ENCODE measurements around the gene DNAAF3. TPM values are rescaled to one million over a fixed set of nuclear protein-coding genes. Genes with fewer than 3 reads are reported as not detected.

The DNAAF3 gene
- total RNA-seq, 4 donors from 2014 or later: 3.3 to 9.1 (median 5.5) TPM

GRCh38 chr19:55146705-55147273 lies 19.6 kb downstream of the DNAAF3 start:
- no peak for TF ChIP-seq POLR2A (IDR thresholded peaks at IDR 0.05)
- TF ChIP-seq, protein P1, sequence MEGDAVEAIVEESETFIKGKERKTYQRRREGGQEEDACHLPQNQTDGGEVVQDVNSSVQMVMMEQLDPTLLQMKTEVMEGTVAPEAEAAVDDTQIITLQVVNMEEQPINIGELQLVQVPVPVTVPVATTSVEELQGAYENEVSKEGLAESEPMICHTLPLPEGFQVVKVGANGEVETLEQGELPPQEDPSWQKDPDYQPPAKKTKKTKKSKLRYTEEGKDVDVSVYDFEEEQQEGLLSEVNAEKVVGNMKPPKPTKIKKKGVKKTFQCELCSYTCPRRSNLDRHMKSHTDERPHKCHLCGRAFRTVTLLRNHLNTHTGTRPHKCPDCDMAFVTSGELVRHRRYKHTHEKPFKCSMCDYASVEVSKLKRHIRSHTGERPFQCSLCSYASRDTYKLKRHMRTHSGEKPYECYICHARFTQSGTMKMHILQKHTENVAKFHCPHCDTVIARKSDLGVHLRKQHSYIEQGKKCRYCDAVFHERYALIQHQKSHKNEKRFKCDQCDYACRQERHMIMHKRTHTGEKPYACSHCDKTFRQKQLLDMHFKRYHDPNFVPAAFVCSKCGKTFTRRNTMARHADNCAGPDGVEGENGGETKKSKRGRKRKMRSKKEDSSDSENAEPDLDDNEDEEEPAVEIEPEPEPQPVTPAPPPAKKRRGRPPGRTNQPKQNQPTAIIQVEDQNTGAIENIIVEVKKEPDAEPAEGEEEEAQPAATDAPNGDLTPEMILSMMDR (IDR thresholded peaks at IDR 0.05): no peak
- DNase-seq: no peak
- H3K36me3 ChIP-seq: no peaks in the 10 kb centered on the region
- WGBS, 2 donors: 0 to 3% methylated on average over 9 to 10 of the region's 27 CpGs
- peaks cover 0 to 7% of the 10 kb centered on the region in 2 donors for H3K4me1 ChIP-seq
- intact Hi-C loops (cut with DNase I): loop anchor here (10.0 kb wide), 1 partner anchor 478 kb away; the partner anchor contains the start of gene ZNF784
- peaks cover 25% of the 10 kb centered on the region for H3K27me3 ChIP-seq
- H3K27ac ChIP-seq: no peak overlapping the region
- no peaks in the 10 kb centered on the region for H3K9me3 ChIP-seq
- no peak overlapping the region for H3K4me3 ChIP-seq (replicated peaks in 1 of 3)

DNA sequence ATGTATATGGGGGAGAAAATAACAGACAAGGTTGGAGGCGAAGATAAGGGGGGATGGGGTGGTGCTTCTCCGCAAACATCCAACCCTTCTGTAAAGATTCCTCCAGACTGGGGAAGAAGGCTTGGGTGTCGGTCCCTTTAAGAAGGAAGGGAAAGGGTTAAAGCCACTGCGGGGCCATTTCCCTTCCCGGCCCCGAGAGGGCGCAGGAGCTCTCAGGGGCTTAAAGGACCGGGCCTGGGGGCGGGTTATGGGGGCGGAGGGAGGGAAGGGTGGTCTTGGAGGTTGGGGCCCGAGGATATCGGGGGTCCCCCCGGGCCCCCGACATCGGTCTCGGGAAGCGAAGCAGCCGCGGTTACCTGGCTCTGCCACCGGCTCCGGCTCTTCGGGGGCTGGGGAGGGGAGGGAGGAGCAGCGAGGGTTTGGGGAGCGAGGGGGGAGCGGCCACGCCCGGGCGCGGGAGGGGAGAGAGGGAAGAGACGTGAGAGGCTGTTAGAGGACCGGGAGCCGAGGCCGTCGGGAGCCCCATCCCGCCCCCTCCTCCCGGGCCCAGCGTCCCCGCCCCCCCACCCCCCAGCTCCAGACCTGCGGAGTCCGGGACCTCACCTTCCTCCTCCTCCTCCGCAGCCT lies 20.2 kb downstream of the DNAAF3 start:
- Histone ChIP-seq H3K4me3 (replicated peaks in 1 of 3) (no peak overlapping the region), H3K27me3 (peaks cover 28% of the 10 kb centered on the region), H3K36me3 (no peaks in the 10 kb centered on the region), H3K9me3 (no peaks in the 10 kb centered on the region), H3K4me1 (peaks cover 0 to 7% of the 10 kb centered on the region in 2 donors), H3K27ac (no peak overlapping the region)
- WGBS, 2 donors: 7 to 8% methylated on average over 11 to 16 of the region's 41 CpGs
- TF ChIP-seq, protein P1 (IDR thresholded peaks at IDR 0.05): no peak
- TF ChIP-seq POLR2A (IDR thresholded peaks at IDR 0.05): no peak
- DNase-seq: no peak
- intact Hi-C loops (cut with DNase I): loop anchor here (10.0 kb wide), 1 partner anchor 479 kb away; the partner anchor contains the start of gene ZNF784

- H3K9me3 ChIP-seq: no peaks in the 10 kb centered on the region
- WGBS, 2 donors: 27 to 28% methylated on average over 3 of the region's 3 CpGs
- H3K27me3 ChIP-seq: peaks cover 28% of the 10 kb centered on the region
- H3K4me1 ChIP-seq: peaks cover 0 to 7% of the 10 kb centered on the region in 2 donors
- DNase-seq: no peak
- intact Hi-C loops (cut with DNase I): loop anchor here (10.0 kb wide), 1 partner anchor 480 kb away; the partner anchor contains the start of gene ZNF784
- no peaks in the 10 kb centered on the region for H3K36me3 ChIP-seq
- H3K4me3 ChIP-seq (replicated peaks in 1 of 3): no peak overlapping the region
- no peak for TF ChIP-seq POLR2A (IDR thresholded peaks at IDR 0.05)
- TF ChIP-seq, protein P1 (IDR thresholded peaks at IDR 0.05): no peak
- H3K27ac ChIP-seq: no peak overlapping the region
These were observed 21.2 kb downstream of the DNAAF3 start for GRCh38 chr19:55145232-55145631.

- H3K4me1 ChIP-seq: peaks cover 0 to 6% of the 10 kb centered on the region in 2 donors
- intact Hi-C loops (cut with DNase I): loop anchor here (2.0 to 10.0 kb wide), 3 partner anchors 276 to 483 kb away; partner anchors contain the start of gene ZNF784
- H3K27ac ChIP-seq: no peak overlapping the region
- H3K4me3 ChIP-seq (replicated peaks in 1 of 3): no peak overlapping the region
- TF ChIP-seq, protein P1 (IDR thresholded peaks at IDR 0.05): no peak
- TF ChIP-seq POLR2A (IDR thresholded peaks at IDR 0.05): no peak
- DNase-seq: no peak
- H3K9me3 ChIP-seq: no peaks in the 10 kb centered on the region
- H3K36me3 ChIP-seq: no peaks in the 10 kb centered on the region
- H3K27me3 ChIP-seq: peaks cover 15% of the 10 kb centered on the region
- 5 to 26% methylated on average over 7 to 21 of the region's 21 CpGs for WGBS, 2 donors
These were observed 24.7 kb downstream of the DNAAF3 start for GRCh38 chr19:55141696-55142095.

DNA sequence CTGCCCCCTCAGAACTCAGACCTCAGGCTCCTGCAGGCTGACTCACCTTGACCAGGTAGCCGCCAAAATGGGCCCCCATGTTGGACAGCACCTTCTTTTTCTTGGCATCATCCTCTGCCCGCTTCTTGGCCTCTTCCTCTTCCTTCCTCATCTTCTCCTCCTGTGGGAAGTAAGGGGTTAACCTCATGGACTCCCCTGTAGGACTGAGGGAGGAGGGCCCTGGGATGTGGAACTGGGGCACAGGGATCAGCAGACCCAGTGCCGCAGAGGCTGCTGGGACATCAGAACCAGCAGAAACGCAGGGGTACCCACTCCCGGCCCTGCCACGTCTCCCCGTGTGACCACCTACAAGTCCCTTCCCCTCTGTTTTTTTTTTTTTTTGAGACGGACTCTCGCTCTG lies 28.5 kb downstream of the DNAAF3 start:
- DNase-seq: no peak
- Histone ChIP-seq H3K36me3 (no peaks in the 10 kb centered on the region), H3K27me3 (peaks cover 6% of the 10 kb centered on the region), H3K4me1 (no peaks in the 10 kb centered on the region), H3K9me3 (no peaks in the 10 kb centered on the region), H3K27ac (no peak overlapping the region), H3K4me3 (replicated peaks in 1 of 3) (no peak overlapping the region)
- TF ChIP-seq, protein P1 (IDR thresholded peaks at IDR 0.05): no peak
- no peak for TF ChIP-seq POLR2A (IDR thresholded peaks at IDR 0.05)
- 45 to 57% methylated on average over 9 of the region's 9 CpGs for WGBS, 2 donors
- intact Hi-C loops (cut with DNase I): no loop called here
